ENCODE data around the gene CRYBG1.
"Not testable (repeated sequence)": the region's sequence is repeated elsewhere in the genome, so short reads cannot be mapped to it uniquely, and the experiment has no call there.

CRYBG1 gene

GRCh38 chr6:106551155-106551554 is 190.6 kb downstream of the CRYBG1 start:
- Histone ChIP-seq H3K9me3 (ENCODE audit: low read depth, low read length) (no peaks in the 10 kb centered on the region), H3K36me3 (ENCODE audit: insufficient read depth, low read length) (peaks cover 8% of the 10 kb centered on the region; the same call in 1 of the 2 replicates), H3K4me3 (no peak overlapping the region), H3K9ac (ENCODE audit: insufficient read length) (no peak overlapping the region), H3K27ac (no peak overlapping the region)
- TF ChIP-seq POLR2AphosphoS5 (IDR thresholded peaks at IDR 0.05; ENCODE audit: borderline replicate concordance, low read depth, low read length) (no peak), FOXP2 (optimal IDR thresholded peaks at IDR 0.05; ENCODE audit: control extremely low read depth, extremely low read length, insufficient read depth) (no peak), EZH2 (IDR thresholded peaks at IDR 0.05) (no peak)
- DNase-seq (ENCODE audit: low read depth, low spot score): no peak

- Histone ChIP-seq H3K4me3 (no peak overlapping the region), H3K36me3 (ENCODE audit: insufficient read depth, low read length) (peaks cover 8% of the 10 kb centered on the region; the same call in 1 of the 2 replicates), H3K9me3 (ENCODE audit: low read depth, low read length) (no peaks in the 10 kb centered on the region), H3K27ac (no peak overlapping the region), H3K9ac (ENCODE audit: insufficient read length) (no peak overlapping the region)
- TF ChIP-seq FOXP2 (optimal IDR thresholded peaks at IDR 0.05; ENCODE audit: control extremely low read depth, extremely low read length, insufficient read depth) (no peak), POLR2AphosphoS5 (IDR thresholded peaks at IDR 0.05; ENCODE audit: borderline replicate concordance, low read depth, low read length) (no peak), EZH2 (IDR thresholded peaks at IDR 0.05) (no peak)
- no peak for DNase-seq (ENCODE audit: low read depth, low spot score)
Measured at GRCh38 chr6:106553440-106553839, 192.9 kb downstream of the CRYBG1 start.

- TF ChIP-seq POLR2AphosphoS5 (IDR thresholded peaks at IDR 0.05; ENCODE audit: borderline replicate concordance, low read depth, low read length): no peak
- no peak for TF ChIP-seq EZH2 (IDR thresholded peaks at IDR 0.05)
- TF ChIP-seq FOXP2 (optimal IDR thresholded peaks at IDR 0.05; ENCODE audit: control extremely low read depth, extremely low read length, insufficient read depth): no peak
- Histone ChIP-seq H3K27ac (no peak overlapping the region), H3K36me3 (ENCODE audit: insufficient read depth, low read length) (peaks cover 8% of the 10 kb centered on the region; the same call in 1 of the 2 replicates), H3K9ac (ENCODE audit: insufficient read length) (no peak overlapping the region), H3K9me3 (ENCODE audit: low read depth, low read length) (no peaks in the 10 kb centered on the region), H3K4me3 (no peak overlapping the region)
- DNase-seq (ENCODE audit: low read depth, low spot score): no peak
Measured at GRCh38 chr6:106555767-106556166, 195.2 kb downstream of the CRYBG1 start.

- Histone ChIP-seq H3K4me3 (no peak overlapping the region), H3K36me3 (ENCODE audit: insufficient read depth, low read length) (peaks cover 5% of the 10 kb centered on the region; the same call in 1 of the 2 replicates), H3K9ac (ENCODE audit: insufficient read length) (no peak overlapping the region), H3K27ac (no peak overlapping the region), H3K9me3 (ENCODE audit: low read depth, low read length) (no peaks in the 10 kb centered on the region)
- no peak for DNase-seq (ENCODE audit: low read depth, low spot score)
- TF ChIP-seq FOXP2 (optimal IDR thresholded peaks at IDR 0.05; ENCODE audit: control extremely low read depth, extremely low read length, insufficient read depth) (no peak), EZH2 (IDR thresholded peaks at IDR 0.05) (no peak), POLR2AphosphoS5 (IDR thresholded peaks at IDR 0.05; ENCODE audit: borderline replicate concordance, low read depth, low read length) (no peak)
Measured at GRCh38 chr6:106556368-106556960, 195.9 kb downstream of the CRYBG1 start.

- Histone ChIP-seq H3K27ac (no peak overlapping the region), H3K36me3 (ENCODE audit: insufficient read depth, low read length) (peaks cover 5% of the 10 kb centered on the region; the same call in 1 of the 2 replicates), H3K9me3 (ENCODE audit: low read depth, low read length) (no peaks in the 10 kb centered on the region), H3K9ac (ENCODE audit: insufficient read length) (no peak overlapping the region), H3K4me3 (no peak overlapping the region)
- TF ChIP-seq EZH2 (IDR thresholded peaks at IDR 0.05) (no peak), FOXP2 (optimal IDR thresholded peaks at IDR 0.05; ENCODE audit: control extremely low read depth, extremely low read length, insufficient read depth) (no peak), POLR2AphosphoS5 (IDR thresholded peaks at IDR 0.05; ENCODE audit: borderline replicate concordance, low read depth, low read length) (no peak)
- DNase-seq (ENCODE audit: low read depth, low spot score): no peak
Measured at GRCh38 chr6:106557837-106558236, 197.3 kb downstream of the CRYBG1 start.

GRCh38 chr6:106558364-106558763 is 197.8 kb downstream of the CRYBG1 start:
- no peak overlapping the region for H3K9ac ChIP-seq (ENCODE audit: insufficient read length)
- no peak for DNase-seq (ENCODE audit: low read depth, low spot score)
- H3K9me3 ChIP-seq (ENCODE audit: low read depth, low read length): no peaks in the 10 kb centered on the region
- no peak overlapping the region for H3K27ac ChIP-seq
- H3K36me3 ChIP-seq (ENCODE audit: insufficient read depth, low read length): peaks cover 5% of the 10 kb centered on the region; the same call in 1 of the 2 replicates
- no peak overlapping the region for H3K4me3 ChIP-seq
- no peak for TF ChIP-seq FOXP2 (optimal IDR thresholded peaks at IDR 0.05; ENCODE audit: control extremely low read depth, extremely low read length, insufficient read depth)
- no peak for TF ChIP-seq EZH2 (IDR thresholded peaks at IDR 0.05)
- TF ChIP-seq POLR2AphosphoS5 (IDR thresholded peaks at IDR 0.05; ENCODE audit: borderline replicate concordance, low read depth, low read length): no peak

- H3K4me3 ChIP-seq; H3K36me3 ChIP-seq (ENCODE audit: insufficient read depth, low read length); H3K9ac ChIP-seq (ENCODE audit: insufficient read length); H3K27ac ChIP-seq; DNase-seq (ENCODE audit: low read depth, low spot score); H3K9me3 ChIP-seq (ENCODE audit: low read depth, low read length): not testable (repeated sequence)
Measured at GRCh38 chr6:106559659-106560058, 199.1 kb downstream of the CRYBG1 start.

GRCh38 chr6:106560996-106561685 is 200.6 kb downstream of the CRYBG1 start:
- no peak overlapping the region for H3K27ac ChIP-seq
- H3K9me3 ChIP-seq (ENCODE audit: low read depth, low read length): no peaks in the 10 kb centered on the region
- H3K9ac ChIP-seq (ENCODE audit: insufficient read length): no peak overlapping the region
- H3K4me3 ChIP-seq: no peak overlapping the region
- DNase-seq (ENCODE audit: low read depth, low spot score): no peak
- 0 out of 2 replicates have a peak, but pooled peaks cover 4% of the 10 kb centered on the region for H3K36me3 ChIP-seq (ENCODE audit: insufficient read depth, low read length)
- TF ChIP-seq POLR2AphosphoS5 (IDR thresholded peaks at IDR 0.05; ENCODE audit: borderline replicate concordance, low read depth, low read length) (no peak), FOXP2 (optimal IDR thresholded peaks at IDR 0.05; ENCODE audit: control extremely low read depth, extremely low read length, insufficient read depth) (no peak), EZH2 (IDR thresholded peaks at IDR 0.05) (no peak)

All from SK-N-MC (cell line).